ENCODE data around the gene ITGA3. TPM values are rescaled to one million over a fixed set of nuclear protein-coding genes. Genes with fewer than 3 reads are reported as not detected.

ITGA3 gene
- polyA plus RNA-seq, 3 donors: 89.8 to 104 (median 95.0) TPM

Other genes with a start within 250 kb of the ITGA3 start
- gene TAC4, start 208.0 kb upstream of the ITGA3 start, polyA plus RNA-seq (ENCODE audit: insufficient read length in 3 of 3): under 1 TPM in 2 of 3 donors, not detected in 1; 0.22 to 0.40 TPM
- gene DLX4, start 86.9 kb upstream of the ITGA3 start, polyA plus RNA-seq (ENCODE audit: insufficient read length in 3 of 3): under 1 TPM; 0.28 to 0.61 (median 0.39) TPM
- 1 to 10 TPM in 2 of 3 donors, under 1 TPM in 1; 0.64 to 2.0 (median 1.4) TPM for gene DLX3, start 60.9 kb upstream of the ITGA3 start, polyA plus RNA-seq (ENCODE audit: insufficient read length in 3 of 3)
- gene PDK2, start 39.2 kb downstream of the ITGA3 start, polyA plus RNA-seq (ENCODE audit: insufficient read length in 3 of 3): 100 to 1,000 TPM; 118 to 135 (median 127) TPM
- gene SAMD14, start 74.0 kb downstream of the ITGA3 start, polyA plus RNA-seq (ENCODE audit: insufficient read length in 3 of 3): 10 to 100 TPM; 11.0 to 12.2 (median 12.1) TPM
- 10 to 100 TPM; 40.3 to 46.4 (median 44.3) TPM for gene PPP1R9B, start 94.6 kb downstream of the ITGA3 start, polyA plus RNA-seq (ENCODE audit: insufficient read length in 3 of 3)
- under 1 TPM; 0.62 to 0.85 (median 0.83) TPM for gene SGCA, start 109.9 kb downstream of the ITGA3 start, polyA plus RNA-seq (ENCODE audit: insufficient read length in 3 of 3)
- gene COL1A1, start 145.5 kb downstream of the ITGA3 start, polyA plus RNA-seq (ENCODE audit: insufficient read length in 3 of 3): 100 to 1,000 TPM; 367 to 390 (median 375) TPM
- 1 to 10 TPM; 1.6 to 2.8 (median 1.9) TPM for gene TMEM92, start 218.4 kb downstream of the ITGA3 start, polyA plus RNA-seq (ENCODE audit: insufficient read length in 3 of 3)

All from right renal cortex interstitium (tissue), 3 donors.